ENCODE results near the gene RPS4Y1. TPM values are rescaled to one million over a fixed set of nuclear protein-coding genes. Genes with fewer than 3 reads are reported as not detected.

The RPS4Y1 gene
- total RNA-seq, 2 donors from 2014 or later: 125 to 133 TPM

- H3K36me3 ChIP-seq: no peaks in the 10 kb centered on the region
- peaks cover 0 to 6% of the 10 kb centered on the region in 2 donors for H3K4me1 ChIP-seq (ENCODE audit: control insufficient read depth in 1 of 2, low read depth in 2 of 2)
- H3K9me3 ChIP-seq: no peaks in the 10 kb centered on the region
- no peaks in the 10 kb centered on the region for H3K27me3 ChIP-seq (replicated peaks; ENCODE audit: insufficient read depth)
- DNase-seq (ENCODE audit: low spot score): no peak
- no peak overlapping the region for H3K4me3 ChIP-seq
- ATAC-seq (ENCODE audit: insufficient number of reproducible peaks, low FRiP score, low read depth): no peak
- no peak overlapping the region for H3K27ac ChIP-seq
- TF ChIP-seq, protein P1, sequence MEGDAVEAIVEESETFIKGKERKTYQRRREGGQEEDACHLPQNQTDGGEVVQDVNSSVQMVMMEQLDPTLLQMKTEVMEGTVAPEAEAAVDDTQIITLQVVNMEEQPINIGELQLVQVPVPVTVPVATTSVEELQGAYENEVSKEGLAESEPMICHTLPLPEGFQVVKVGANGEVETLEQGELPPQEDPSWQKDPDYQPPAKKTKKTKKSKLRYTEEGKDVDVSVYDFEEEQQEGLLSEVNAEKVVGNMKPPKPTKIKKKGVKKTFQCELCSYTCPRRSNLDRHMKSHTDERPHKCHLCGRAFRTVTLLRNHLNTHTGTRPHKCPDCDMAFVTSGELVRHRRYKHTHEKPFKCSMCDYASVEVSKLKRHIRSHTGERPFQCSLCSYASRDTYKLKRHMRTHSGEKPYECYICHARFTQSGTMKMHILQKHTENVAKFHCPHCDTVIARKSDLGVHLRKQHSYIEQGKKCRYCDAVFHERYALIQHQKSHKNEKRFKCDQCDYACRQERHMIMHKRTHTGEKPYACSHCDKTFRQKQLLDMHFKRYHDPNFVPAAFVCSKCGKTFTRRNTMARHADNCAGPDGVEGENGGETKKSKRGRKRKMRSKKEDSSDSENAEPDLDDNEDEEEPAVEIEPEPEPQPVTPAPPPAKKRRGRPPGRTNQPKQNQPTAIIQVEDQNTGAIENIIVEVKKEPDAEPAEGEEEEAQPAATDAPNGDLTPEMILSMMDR (IDR thresholded peaks at IDR 0.05): no peak
Observed at GRCh38 chrY:2857686-2858085, 16.3 kb downstream of the RPS4Y1 start.

DNA sequence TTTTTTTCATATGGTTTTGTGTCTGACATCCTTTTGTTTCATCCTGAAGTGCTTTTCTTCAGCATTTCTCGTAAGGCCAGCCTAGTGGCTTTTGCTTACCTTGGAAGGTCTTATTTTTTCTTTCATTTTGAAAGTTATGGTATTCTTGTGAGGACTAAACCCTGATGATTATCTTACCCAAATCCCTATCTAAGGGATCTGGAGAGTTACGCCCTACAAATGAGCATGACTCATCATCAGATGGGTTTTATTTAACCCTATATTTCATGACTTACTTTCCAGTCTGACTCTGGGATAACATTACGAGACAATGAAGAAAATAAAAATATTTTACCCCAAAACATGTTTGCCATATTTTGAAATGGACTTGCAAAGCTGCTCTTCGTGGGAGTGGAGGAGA is 18.4 kb downstream of the RPS4Y1 start:
- H3K9me3 ChIP-seq: no peaks in the 10 kb centered on the region
- H3K4me1 ChIP-seq (ENCODE audit: control insufficient read depth in 1 of 2, low read depth in 2 of 2): peaks cover 0 to 6% of the 10 kb centered on the region in 2 donors
- DNase-seq (ENCODE audit: low spot score) (no peak), ATAC-seq (ENCODE audit: insufficient number of reproducible peaks, low FRiP score, low read depth) (no peak)
- TF ChIP-seq, protein P1 (IDR thresholded peaks at IDR 0.05): no peak
- no peak overlapping the region for H3K27ac ChIP-seq
- H3K36me3 ChIP-seq: no peaks in the 10 kb centered on the region
- H3K4me3 ChIP-seq: no peak overlapping the region
- H3K27me3 ChIP-seq (replicated peaks; ENCODE audit: insufficient read depth): no peaks in the 10 kb centered on the region

- Histone ChIP-seq H3K9me3 (no peaks in the 10 kb centered on the region), H3K27me3 (replicated peaks; ENCODE audit: insufficient read depth) (no peaks in the 10 kb centered on the region), H3K4me1 (ENCODE audit: control insufficient read depth in 1 of 2, low read depth in 2 of 2) (peaks cover 0 to 6% of the 10 kb centered on the region in 2 donors), H3K36me3 (no peaks in the 10 kb centered on the region), H3K4me3 (no peak overlapping the region), H3K27ac (no peak overlapping the region)
- ATAC-seq (ENCODE audit: insufficient number of reproducible peaks, low FRiP score, low read depth) (no peak), DNase-seq (ENCODE audit: low spot score) (no peak)
- TF ChIP-seq, protein P1 (IDR thresholded peaks at IDR 0.05): no peak
Observed at GRCh38 chrY:2860511-2860910, 19.1 kb downstream of the RPS4Y1 start.

DNA sequence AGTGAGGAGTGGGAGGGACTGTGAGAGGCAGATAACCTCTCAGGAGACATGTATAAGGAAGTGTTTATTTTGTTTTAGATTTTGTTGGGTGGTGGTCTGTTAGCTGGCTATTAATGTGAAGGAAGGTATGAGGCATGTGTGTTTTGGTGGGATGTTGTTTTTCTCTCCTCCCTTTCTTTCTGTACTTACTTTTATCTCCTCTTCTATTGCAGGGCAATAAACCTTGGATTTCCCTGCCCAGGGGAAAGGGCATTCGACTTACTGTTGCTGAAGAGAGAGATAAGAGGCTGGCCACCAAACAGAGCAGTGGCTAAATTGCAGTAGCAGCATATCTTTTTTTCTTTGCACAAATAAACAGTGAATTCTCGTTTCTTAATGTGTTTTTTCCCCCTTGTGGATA is 25.2 kb downstream of the RPS4Y1 start:
- no peaks in the 10 kb centered on the region for H3K36me3 ChIP-seq

GRCh38 chrY:2867469-2867868 is 26.1 kb downstream of the RPS4Y1 start:
- Histone ChIP-seq H3K36me3 (no peaks in the 10 kb centered on the region), H3K4me1 (ENCODE audit: control insufficient read depth in 1 of 2, low read depth in 2 of 2) (peaks cover 0 to 10% of the 10 kb centered on the region in 2 donors), H3K27me3 (replicated peaks; ENCODE audit: insufficient read depth) (no peaks in the 10 kb centered on the region), H3K9me3 (no peaks in the 10 kb centered on the region), H3K4me3 (no peak overlapping the region), H3K27ac (no peak overlapping the region)
- ATAC-seq (ENCODE audit: insufficient number of reproducible peaks, low FRiP score, low read depth): no peak
- TF ChIP-seq, protein P1 (IDR thresholded peaks at IDR 0.05): no peak
- no peak for DNase-seq (ENCODE audit: low spot score)

More for the DNA sequence above, 25.2 kb downstream of the RPS4Y1 start:
- Histone ChIP-seq H3K27me3 (replicated peaks; ENCODE audit: insufficient read depth) (no peaks in the 10 kb centered on the region), H3K4me1 (ENCODE audit: control insufficient read depth in 1 of 2, low read depth in 2 of 2) (peaks cover 0 to 10% of the 10 kb centered on the region in 2 donors), H3K27ac (no peak overlapping the region), H3K4me3 (no peak overlapping the region), H3K9me3 (no peaks in the 10 kb centered on the region)
- no peak for ATAC-seq (ENCODE audit: insufficient number of reproducible peaks, low FRiP score, low read depth)
- TF ChIP-seq, protein P1 (IDR thresholded peaks at IDR 0.05): no peak
- DNase-seq (ENCODE audit: low spot score): no peak

All from thoracic aorta (tissue), 2 donors.